ENCODE data around the gene ROBO1. TPM values are rescaled to one million over a fixed set of nuclear protein-coding genes. Genes with fewer than 3 reads are reported as not detected.

The ROBO1 gene
- total RNA-seq, 2 experiments from 2014 or later = 0.12 to 0.20 TPM

DNA sequence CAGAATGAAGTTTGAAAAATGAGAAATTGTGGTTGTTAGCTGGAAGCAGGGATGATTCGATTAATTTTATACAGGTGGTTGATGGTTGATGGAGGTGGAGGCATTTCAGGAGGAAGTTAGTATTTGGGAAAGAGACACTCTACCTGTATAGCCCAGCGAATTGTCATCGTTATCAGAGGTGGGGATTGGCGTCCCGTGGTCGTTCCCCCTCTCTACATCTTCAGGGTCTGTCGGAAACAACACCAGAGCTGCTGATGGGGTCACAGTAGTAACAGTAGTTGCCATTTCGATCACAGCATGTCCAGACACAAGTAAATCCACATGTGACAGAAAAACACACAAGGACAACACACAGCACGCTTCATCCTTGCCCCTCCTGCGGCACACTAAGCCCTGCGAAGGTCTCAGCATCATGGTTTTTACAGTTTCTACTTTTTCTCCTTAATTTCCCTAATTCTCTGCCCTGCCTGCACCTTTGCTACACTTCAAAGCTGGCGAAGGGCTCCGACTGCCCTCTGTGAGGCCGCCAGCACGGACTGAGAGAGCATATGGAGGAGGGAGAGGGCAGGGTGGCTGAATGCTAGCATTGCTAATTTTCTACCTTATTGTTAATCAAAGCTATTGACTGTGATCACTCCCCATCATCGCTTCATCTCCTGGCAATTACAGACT, 642.3 kb downstream of the ROBO1 start:
- peaks cover 2% of the 10 kb centered on the region for H3K9me3 Mint-ChIP-seq
- intact Hi-C loops (cut with micrococcal nuclease) = no loop called here
- no peaks in the 10 kb centered on the region for H3K4me1 Mint-ChIP-seq (ENCODE audit: low read depth)
- no peaks in the 10 kb centered on the region for H3K27me3 Mint-ChIP-seq (ENCODE audit: low read depth)
- no peaks in the 10 kb centered on the region for H3K36me3 Mint-ChIP-seq (ENCODE audit: low read depth)
- DNase-seq = no peak
- CTCF ChIA-PET = no interaction called here
- H3K4me3 Mint-ChIP-seq = no peak overlapping the region
- no peak overlapping the region for H3K27ac Mint-ChIP-seq

DNA sequence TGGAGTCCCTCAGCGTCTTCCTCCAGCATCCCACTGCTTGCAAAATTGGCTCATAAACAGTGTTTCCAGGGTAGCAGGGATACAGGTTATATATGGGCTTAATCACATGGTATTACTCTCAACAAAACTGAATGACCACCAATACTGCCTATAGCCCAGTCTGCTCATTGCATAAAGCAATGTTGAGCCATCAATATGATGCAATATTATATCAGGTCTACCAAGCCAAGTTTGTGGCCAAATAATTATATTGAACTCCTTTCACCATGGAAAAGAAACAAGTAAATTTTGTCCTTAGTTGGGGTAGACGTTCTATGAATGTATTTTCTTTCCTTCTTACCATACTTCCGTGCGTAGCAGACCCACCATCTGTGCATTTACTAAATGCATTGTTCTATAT, 652.3 kb downstream of the ROBO1 start:
- Mint-ChIP-seq H3K4me1 (ENCODE audit: low read depth) (no peaks in the 10 kb centered on the region), H3K27ac (no peak overlapping the region), H3K4me3 (no peak overlapping the region), H3K27me3 (ENCODE audit: low read depth) (no peaks in the 10 kb centered on the region), H3K9me3 (no peaks in the 10 kb centered on the region), H3K36me3 (ENCODE audit: low read depth) (no peaks in the 10 kb centered on the region)
- no peak for DNase-seq
- CTCF ChIA-PET = no interaction called here
- intact Hi-C loops (cut with micrococcal nuclease) = no loop called here

DNA sequence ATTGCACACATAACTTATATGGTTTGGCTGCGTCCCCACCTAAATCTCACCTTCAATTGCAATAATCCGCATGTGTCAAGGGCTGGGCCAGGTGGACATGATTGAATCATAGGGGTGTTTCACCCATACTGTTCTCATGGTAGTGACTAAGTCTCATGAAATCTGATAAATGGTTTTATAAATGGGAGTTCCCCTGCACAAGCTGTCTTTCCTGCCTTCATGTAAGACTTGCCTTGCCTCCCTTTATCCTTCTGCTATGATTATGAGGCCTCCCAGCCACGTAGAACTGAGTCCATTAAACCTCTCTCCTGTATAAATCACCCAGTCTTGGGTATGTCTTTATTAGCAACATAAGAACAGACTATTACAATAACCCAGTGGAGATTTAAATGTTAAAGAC, 653.9 kb downstream of the ROBO1 start:
- Mint-ChIP-seq H3K4me3 (no peak overlapping the region), H3K27ac (no peak overlapping the region), H3K4me1 (ENCODE audit: low read depth) (no peaks in the 10 kb centered on the region), H3K27me3 (ENCODE audit: low read depth) (no peaks in the 10 kb centered on the region), H3K36me3 (ENCODE audit: low read depth) (no peaks in the 10 kb centered on the region), H3K9me3 (no peaks in the 10 kb centered on the region)
- no peak for DNase-seq
- intact Hi-C loops (cut with micrococcal nuclease) = no loop called here
- CTCF ChIA-PET = no interaction called here

DNA sequence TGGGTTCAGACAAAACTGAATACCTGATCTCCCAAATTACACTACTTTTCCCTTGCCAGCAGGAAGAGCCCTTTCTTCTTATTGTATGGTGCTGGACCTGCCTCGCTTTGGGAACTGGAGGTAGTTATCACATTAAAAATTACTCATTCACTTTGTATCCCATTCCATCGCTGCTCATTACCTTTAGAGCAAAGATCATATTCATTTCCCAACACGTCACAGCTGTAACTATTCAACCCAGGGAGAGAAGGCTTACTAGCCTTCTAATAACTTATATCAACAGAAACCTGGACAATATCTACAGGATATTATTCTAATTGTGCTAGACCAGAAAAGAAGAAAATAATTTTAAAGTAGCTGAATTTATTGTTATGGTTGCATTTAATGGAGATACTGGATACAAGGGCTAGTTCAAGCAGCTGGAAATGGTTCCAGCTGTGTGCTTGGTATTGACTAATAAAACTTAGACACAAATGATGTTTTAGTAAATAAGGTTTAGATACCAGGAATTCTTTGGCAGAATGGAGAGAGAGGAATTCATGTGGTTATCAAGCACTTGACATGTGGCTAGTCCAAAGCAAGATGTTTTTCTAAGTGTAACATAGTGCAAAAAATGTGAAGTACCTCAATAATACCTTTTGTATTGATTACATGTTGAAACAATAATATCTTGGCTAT, 656.3 kb downstream of the ROBO1 start:
- no peaks in the 10 kb centered on the region for H3K4me1 Mint-ChIP-seq (ENCODE audit: low read depth)
- no peak for DNase-seq
- H3K4me3 Mint-ChIP-seq = no peak overlapping the region
- intact Hi-C loops (cut with micrococcal nuclease) = no loop called here
- no peak overlapping the region for H3K27ac Mint-ChIP-seq
- H3K9me3 Mint-ChIP-seq = peaks cover 4% of the 10 kb centered on the region
- H3K27me3 Mint-ChIP-seq (ENCODE audit: low read depth) = no peaks in the 10 kb centered on the region
- no peaks in the 10 kb centered on the region for H3K36me3 Mint-ChIP-seq (ENCODE audit: low read depth)
- CTCF ChIA-PET = no interaction called here

DNA sequence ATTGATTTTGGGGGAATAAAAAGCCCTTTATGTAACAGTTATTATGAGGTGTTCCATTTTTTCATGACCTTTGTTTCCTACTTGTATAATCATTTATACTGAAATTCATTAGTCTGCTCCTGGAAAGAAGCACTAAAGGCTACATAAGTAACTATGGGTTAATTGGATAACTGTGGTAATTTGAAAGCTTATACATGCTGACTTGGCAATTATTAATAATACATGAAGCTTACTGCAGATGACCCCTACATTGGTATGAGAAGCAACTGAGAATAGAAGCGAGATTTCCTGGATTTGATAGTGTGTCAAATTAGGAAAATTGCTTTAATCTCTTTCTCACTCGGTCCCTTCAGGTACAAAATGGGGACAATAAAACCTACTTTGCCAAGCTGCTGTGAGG, 658.0 kb downstream of the ROBO1 start:
- CTCF ChIA-PET = no interaction called here
- intact Hi-C loops (cut with micrococcal nuclease) = loop anchor here (10.0 kb wide), 1 partner anchor 55 kb away; no protein-coding TSS in a partner anchor

DNA sequence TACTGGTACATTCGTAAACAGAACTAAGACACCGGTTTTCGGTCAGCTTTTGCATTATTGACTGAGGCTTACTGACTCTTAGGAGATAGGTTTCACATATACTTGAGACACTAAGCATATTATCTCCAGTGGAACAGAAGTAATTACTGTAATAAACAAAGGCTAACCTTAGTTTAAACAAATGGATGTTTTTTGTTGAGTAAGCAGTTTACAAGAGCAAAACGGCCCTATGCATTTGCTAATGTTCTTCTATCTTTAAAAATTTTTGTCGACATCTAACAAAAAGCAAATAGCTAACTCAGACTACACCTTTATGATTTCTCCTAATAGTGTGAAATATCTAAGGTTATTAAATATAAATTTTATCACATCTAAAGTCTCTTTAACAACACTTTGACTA, 664.5 kb downstream of the ROBO1 start:
- CTCF ChIA-PET = no interaction called here
- Mint-ChIP-seq H3K9me3 (peaks cover 5% of the 10 kb centered on the region), H3K4me1 (ENCODE audit: low read depth) (no peaks in the 10 kb centered on the region), H3K4me3 (no peak overlapping the region), H3K27me3 (ENCODE audit: low read depth) (no peaks in the 10 kb centered on the region), H3K36me3 (ENCODE audit: low read depth) (no peaks in the 10 kb centered on the region), H3K27ac (no peak overlapping the region)
- intact Hi-C loops (cut with micrococcal nuclease) = loop anchor here (10.0 kb wide), 1 partner anchor 61 kb away; no protein-coding TSS in a partner anchor
- no peak for DNase-seq

More for the DNA sequence above, 658.0 kb downstream of the ROBO1 start:
- DNase-seq = no peak
- H3K27ac Mint-ChIP-seq = no peak overlapping the region
- no peaks in the 10 kb centered on the region for H3K4me1 Mint-ChIP-seq (ENCODE audit: low read depth)
- no peaks in the 10 kb centered on the region for H3K36me3 Mint-ChIP-seq (ENCODE audit: low read depth)
- no peaks in the 10 kb centered on the region for H3K27me3 Mint-ChIP-seq (ENCODE audit: low read depth)
- H3K9me3 Mint-ChIP-seq = peaks cover 5% of the 10 kb centered on the region
- H3K4me3 Mint-ChIP-seq = no peak overlapping the region

DNA sequence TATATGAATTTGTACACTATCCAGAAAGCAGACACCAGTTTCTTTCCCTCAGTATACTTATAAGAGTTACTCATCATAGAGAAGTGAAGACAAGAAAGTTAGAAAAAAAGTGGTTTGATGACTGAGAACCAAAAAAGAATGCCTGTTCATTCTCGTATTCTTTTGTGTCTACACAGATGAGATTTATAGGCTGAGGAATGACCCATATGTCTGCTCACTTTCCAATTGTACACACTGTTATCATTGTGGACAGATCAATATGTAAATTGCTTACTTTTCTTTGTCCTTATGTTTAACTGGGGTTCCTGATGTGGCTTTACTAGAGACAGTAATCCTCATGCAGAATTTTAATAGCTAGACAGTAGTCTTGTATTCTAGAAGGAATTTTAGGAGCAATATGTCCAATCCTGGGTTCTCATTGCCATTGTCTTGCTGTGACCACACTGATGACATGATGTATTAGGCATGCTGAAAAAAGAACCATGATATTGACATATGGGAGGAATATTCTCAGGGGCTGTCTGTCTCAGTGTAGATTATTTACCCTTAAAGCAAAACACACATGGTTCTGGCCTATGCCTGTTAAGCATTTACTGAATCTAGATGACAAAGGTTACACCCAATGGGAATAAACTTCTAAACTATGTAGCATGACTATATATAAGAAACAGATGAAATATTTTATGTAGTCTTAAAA, 669.7 kb downstream of the ROBO1 start:
- Mint-ChIP-seq H3K4me3 (no peak overlapping the region), H3K4me1 (ENCODE audit: low read depth) (no peaks in the 10 kb centered on the region), H3K27ac (no peak overlapping the region), H3K9me3 (peaks cover 1% of the 10 kb centered on the region), H3K27me3 (ENCODE audit: low read depth) (no peaks in the 10 kb centered on the region), H3K36me3 (ENCODE audit: low read depth) (no peaks in the 10 kb centered on the region)
- intact Hi-C loops (cut with micrococcal nuclease) = no loop called here
- no peak for DNase-seq
- CTCF ChIA-PET = no interaction called here

DNA sequence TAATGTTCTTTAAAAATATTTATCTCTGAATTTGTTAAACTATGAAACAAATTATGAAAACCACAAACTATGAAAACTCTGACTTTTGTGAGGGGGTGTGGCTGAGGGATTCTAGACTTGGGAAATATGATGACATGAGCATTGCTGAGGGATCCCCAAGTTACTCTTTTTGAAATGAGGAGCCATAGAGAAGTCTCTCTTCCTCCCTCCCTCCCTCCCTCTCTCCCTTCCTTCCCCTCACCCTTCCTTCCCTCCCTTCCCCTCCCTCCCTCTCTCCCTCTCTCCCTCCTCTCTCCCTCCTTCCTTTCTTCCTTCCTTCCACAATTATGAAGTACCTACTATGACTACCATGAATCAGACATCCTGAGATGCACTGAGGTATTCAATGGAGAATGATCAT, 673.1 kb downstream of the ROBO1 start:
- Mint-ChIP-seq H3K9me3 (peaks cover 12% of the 10 kb centered on the region), H3K27ac (no peak overlapping the region), H3K4me3 (no peak overlapping the region), H3K36me3 (ENCODE audit: low read depth) (no peaks in the 10 kb centered on the region), H3K27me3 (ENCODE audit: low read depth) (no peaks in the 10 kb centered on the region), H3K4me1 (ENCODE audit: low read depth) (no peaks in the 10 kb centered on the region)
- DNase-seq = no peak
- CTCF ChIA-PET = no interaction called here
- intact Hi-C loops (cut with micrococcal nuclease) = no loop called here

DNA sequence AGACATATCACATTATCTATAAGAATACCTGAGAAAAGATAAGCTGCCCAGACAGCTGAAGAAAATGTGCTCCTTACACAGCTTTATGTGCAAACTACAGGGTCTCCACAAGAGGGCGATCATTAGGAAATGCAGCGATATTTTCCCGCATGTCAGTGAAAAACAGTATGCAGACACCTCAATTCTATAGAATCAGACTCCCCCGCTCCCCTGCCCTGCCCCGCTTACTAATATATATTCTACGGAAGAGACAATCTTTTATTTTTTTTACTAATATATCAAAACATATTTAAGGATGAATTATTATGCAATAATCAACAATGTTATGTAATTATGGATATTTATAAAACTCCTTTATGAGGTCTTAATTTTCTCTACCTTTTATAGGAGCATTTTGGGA, 681.3 kb downstream of the ROBO1 start:
- CTCF ChIA-PET = interaction anchor here (0.6 to 1.1 kb wide), 11 partner anchors 11 to 1025 kb away, joined by 3 to 8 read pairs (median 4); no protein-coding TSS in a partner anchor
- peaks cover 12% of the 10 kb centered on the region for H3K9me3 Mint-ChIP-seq
- no peaks in the 10 kb centered on the region for H3K27me3 Mint-ChIP-seq (ENCODE audit: low read depth)
- H3K36me3 Mint-ChIP-seq (ENCODE audit: low read depth) = no peaks in the 10 kb centered on the region
- no peak overlapping the region for H3K27ac Mint-ChIP-seq
- peak; percentile 32 for DNase-seq
- no peak overlapping the region for H3K4me3 Mint-ChIP-seq
- no peaks in the 10 kb centered on the region for H3K4me1 Mint-ChIP-seq (ENCODE audit: low read depth)
- intact Hi-C loops (cut with micrococcal nuclease) = loop anchor here (1.0 to 5.0 kb wide), 2 partner anchors 276 to 411 kb away; no protein-coding TSS in a partner anchor

DNA sequence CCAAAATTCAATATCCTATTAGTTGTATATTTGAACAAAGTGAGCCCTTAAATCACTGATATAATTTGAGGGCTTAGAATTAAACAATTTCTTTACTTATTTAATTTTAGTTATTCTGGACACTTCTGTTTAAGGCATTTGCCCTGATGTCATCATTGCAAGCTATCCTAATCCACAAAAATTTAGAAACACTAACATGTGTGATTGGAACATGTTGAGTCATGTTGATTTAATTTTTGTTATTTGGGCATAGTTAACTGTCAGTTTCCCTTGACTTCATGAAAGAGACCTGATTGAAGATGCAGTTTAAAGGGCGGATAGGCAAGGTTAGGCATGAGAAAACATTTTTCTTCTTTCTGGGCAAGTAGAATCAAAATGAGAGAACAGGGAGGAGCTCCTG, 682.6 kb downstream of the ROBO1 start:
- no peak overlapping the region for H3K4me3 Mint-ChIP-seq
- no peaks in the 10 kb centered on the region for H3K4me1 Mint-ChIP-seq (ENCODE audit: low read depth)
- no peaks in the 10 kb centered on the region for H3K36me3 Mint-ChIP-seq (ENCODE audit: low read depth)
- H3K27me3 Mint-ChIP-seq (ENCODE audit: low read depth) = no peaks in the 10 kb centered on the region
- no peak overlapping the region for H3K27ac Mint-ChIP-seq
- H3K9me3 Mint-ChIP-seq = peaks cover 8% of the 10 kb centered on the region
- CTCF ChIA-PET = no interaction called here
- DNase-seq = no peak
- intact Hi-C loops (cut with micrococcal nuclease) = loop anchor here (5.0 kb wide), 1 partner anchor 277 kb away; no protein-coding TSS in a partner anchor

DNA sequence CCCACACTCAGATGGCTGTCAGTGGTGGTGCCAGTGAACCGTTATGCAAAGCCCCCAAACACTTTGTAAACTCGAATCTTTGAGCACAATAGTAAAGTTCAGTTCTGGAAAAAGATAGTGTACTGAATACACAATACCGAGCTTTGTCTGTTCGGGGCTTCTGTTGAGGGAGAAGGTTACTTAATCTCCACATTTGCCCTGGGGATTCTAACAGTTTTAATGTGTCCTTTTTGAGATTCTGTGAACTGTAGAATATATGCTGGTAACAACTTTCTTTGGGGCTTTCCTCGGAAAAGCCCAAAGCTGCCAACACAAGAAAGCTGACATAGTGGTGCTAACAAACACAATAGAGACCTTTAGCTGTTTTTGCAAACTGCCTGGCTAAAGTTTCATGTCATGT, 686.5 kb downstream of the ROBO1 start:
- Mint-ChIP-seq H3K36me3 (ENCODE audit: low read depth) (no peaks in the 10 kb centered on the region), H3K4me3 (no peak overlapping the region), H3K27me3 (ENCODE audit: low read depth) (no peaks in the 10 kb centered on the region), H3K4me1 (ENCODE audit: low read depth) (no peaks in the 10 kb centered on the region), H3K9me3 (peaks cover 5% of the 10 kb centered on the region), H3K27ac (no peak overlapping the region)
- intact Hi-C loops (cut with micrococcal nuclease) = no loop called here
- CTCF ChIA-PET = no interaction called here
- DNase-seq = no peak

DNA sequence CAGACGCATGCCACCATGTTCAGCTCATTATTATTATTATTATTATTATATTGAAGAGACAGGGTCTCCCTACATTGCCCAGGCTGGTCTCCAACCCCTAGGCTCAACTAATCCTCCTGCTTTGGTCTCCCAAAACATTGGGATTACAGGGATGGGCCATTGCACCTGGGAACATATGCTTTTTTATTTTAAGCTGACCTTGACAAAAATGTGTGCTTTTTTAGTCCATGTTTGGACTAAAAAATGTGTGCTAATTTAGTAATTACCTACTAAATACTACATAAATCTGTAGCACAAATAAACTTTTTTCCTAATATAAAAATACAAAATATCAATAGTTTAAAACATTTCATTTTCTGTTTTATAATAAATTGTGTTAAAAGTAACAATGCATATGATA, 693.2 kb downstream of the ROBO1 start:
- CTCF ChIA-PET = interaction anchor here (1.2 kb wide), 1 partner anchor 12 kb away, joined by 3 read pairs; no protein-coding TSS in a partner anchor
- no peaks in the 10 kb centered on the region for H3K4me1 Mint-ChIP-seq (ENCODE audit: low read depth)
- H3K4me3 Mint-ChIP-seq = no peak overlapping the region
- no peaks in the 10 kb centered on the region for H3K27me3 Mint-ChIP-seq (ENCODE audit: low read depth)
- no peaks in the 10 kb centered on the region for H3K36me3 Mint-ChIP-seq (ENCODE audit: low read depth)
- H3K9me3 Mint-ChIP-seq = peaks cover 4% of the 10 kb centered on the region
- DNase-seq = no peak
- no peak overlapping the region for H3K27ac Mint-ChIP-seq
- intact Hi-C loops (cut with micrococcal nuclease) = no loop called here

Data from activated naive CD4-positive, alpha-beta T cell treated with anti-CD3 and anti-CD28 coated beads for 36 hours (primary cell).